ENCODE measurements around the gene REPS1.

- TF ChIP-seq POLR2A (IDR thresholded peaks at IDR 0.05; ENCODE audit: low read length) (no peak), GATA1 (IDR thresholded peaks at IDR 0.05; ENCODE audit: low read depth, low read length) (no peak)
Observed at GRCh38 chr6:138986578-138986977, 1.5 kb downstream of the REPS1 start.

Measured in erythroblast (primary cell).